Prostate gland (tissue), 2 donors: ENCODE measurements around the gene MAP7D2.

Source experiments
- POLR2A ChIP-seq: fragments of 450-650 bp; IDR thresholded peaks from one replicate; pipeline ENCODE4 v1.6.1; 2016; ENCODE audit warnings: antibody characterized with exemption, mild to moderate bottlenecking
- POLR2AphosphoS5 ChIP-seq: sonication (generic); formaldehyde crosslinking; IDR thresholded peaks from one replicate; pipeline ENCODE4 v1.6.1; 2017; ENCODE audit warnings: antibody characterized with exemption
- TF ChIP-seq, protein P1 (sequence below), 4 experiments: fragments of 200-600 bp in 2 of 4; fragments of 450-650 bp in 2 of 4; sonication (generic) in 2 of 4; IDR thresholded peaks; 1 replicate in 3 of 4; 2 replicates in 1 of 4; pipeline ENCODE4 v1.5.1; 2016 to 2019; ENCODE audit warnings: antibody characterized with exemption in 4 of 4, mild to moderate bottlenecking in 2 of 4, moderate library complexity in 2 of 4

GRCh38 chrX:20028588-20028987 lies 88.1 kb downstream of the MAP7D2 start:
- TF ChIP-seq POLR2A: no peak
- TF ChIP-seq, protein P1, sequence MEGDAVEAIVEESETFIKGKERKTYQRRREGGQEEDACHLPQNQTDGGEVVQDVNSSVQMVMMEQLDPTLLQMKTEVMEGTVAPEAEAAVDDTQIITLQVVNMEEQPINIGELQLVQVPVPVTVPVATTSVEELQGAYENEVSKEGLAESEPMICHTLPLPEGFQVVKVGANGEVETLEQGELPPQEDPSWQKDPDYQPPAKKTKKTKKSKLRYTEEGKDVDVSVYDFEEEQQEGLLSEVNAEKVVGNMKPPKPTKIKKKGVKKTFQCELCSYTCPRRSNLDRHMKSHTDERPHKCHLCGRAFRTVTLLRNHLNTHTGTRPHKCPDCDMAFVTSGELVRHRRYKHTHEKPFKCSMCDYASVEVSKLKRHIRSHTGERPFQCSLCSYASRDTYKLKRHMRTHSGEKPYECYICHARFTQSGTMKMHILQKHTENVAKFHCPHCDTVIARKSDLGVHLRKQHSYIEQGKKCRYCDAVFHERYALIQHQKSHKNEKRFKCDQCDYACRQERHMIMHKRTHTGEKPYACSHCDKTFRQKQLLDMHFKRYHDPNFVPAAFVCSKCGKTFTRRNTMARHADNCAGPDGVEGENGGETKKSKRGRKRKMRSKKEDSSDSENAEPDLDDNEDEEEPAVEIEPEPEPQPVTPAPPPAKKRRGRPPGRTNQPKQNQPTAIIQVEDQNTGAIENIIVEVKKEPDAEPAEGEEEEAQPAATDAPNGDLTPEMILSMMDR (IDR thresholded peaks at IDR 0.05): no peak
- no peak for TF ChIP-seq POLR2AphosphoS5
